ENCODE results near the gene CRYBA4.

DNA sequence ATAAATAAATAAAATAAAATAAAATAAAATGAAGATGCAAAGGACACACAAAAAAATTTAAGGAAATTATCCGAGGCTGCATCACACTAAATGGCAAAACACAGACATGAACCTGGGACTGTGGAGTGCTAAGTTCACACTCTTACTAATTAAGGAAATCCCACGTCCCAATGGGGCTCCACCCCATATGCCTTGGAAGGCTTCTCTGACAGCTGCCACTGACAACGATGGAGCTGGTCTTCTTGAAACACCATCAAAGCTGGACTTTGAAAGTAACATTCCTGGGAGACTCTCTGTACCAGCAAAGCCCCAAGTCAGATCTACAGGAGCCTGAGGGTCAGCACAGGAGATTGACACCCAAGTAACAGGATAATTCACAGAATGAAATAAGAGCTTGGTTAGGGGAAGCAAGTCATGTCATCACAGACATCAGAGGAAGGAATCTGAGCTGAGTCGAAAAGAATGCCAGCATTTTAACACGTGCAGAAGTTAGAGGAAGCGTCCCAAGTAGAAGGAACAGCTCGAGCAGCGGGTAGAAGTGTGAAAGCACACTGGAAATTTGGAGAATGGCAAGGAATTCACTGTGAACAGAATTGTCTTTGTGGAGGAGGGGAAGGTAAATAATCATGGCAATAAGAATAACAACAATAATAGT lies 45.6 kb upstream of the CRYBA4 start:
- TF ChIP-seq GABPA (IDR thresholded peaks at IDR 0.05 in 1 of 2, conservative IDR thresholded peaks at IDR 0.05 in 1 of 2) = no peak
- TF ChIP-seq SP1 (IDR thresholded peaks at IDR 0.05) = no peak
- TF ChIP-seq, protein P1, sequence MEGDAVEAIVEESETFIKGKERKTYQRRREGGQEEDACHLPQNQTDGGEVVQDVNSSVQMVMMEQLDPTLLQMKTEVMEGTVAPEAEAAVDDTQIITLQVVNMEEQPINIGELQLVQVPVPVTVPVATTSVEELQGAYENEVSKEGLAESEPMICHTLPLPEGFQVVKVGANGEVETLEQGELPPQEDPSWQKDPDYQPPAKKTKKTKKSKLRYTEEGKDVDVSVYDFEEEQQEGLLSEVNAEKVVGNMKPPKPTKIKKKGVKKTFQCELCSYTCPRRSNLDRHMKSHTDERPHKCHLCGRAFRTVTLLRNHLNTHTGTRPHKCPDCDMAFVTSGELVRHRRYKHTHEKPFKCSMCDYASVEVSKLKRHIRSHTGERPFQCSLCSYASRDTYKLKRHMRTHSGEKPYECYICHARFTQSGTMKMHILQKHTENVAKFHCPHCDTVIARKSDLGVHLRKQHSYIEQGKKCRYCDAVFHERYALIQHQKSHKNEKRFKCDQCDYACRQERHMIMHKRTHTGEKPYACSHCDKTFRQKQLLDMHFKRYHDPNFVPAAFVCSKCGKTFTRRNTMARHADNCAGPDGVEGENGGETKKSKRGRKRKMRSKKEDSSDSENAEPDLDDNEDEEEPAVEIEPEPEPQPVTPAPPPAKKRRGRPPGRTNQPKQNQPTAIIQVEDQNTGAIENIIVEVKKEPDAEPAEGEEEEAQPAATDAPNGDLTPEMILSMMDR (IDR thresholded peaks at IDR 0.05; ENCODE audit: low read depth, low read length, missing input control) = no peak
- TF ChIP-seq REST (IDR thresholded peaks at IDR 0.05) = no peak
- no peak for TF ChIP-seq EGR1 (IDR thresholded peaks at IDR 0.05; ENCODE audit: low read depth in 2 of 2)
- no peak for TF ChIP-seq ZBTB33 (IDR thresholded peaks at IDR 0.05)
- no peak for TF ChIP-seq RAD21 (IDR thresholded peaks at IDR 0.05)
- no peak for TF ChIP-seq RXRA (IDR thresholded peaks at IDR 0.05)
- TF ChIP-seq, protein P2, sequence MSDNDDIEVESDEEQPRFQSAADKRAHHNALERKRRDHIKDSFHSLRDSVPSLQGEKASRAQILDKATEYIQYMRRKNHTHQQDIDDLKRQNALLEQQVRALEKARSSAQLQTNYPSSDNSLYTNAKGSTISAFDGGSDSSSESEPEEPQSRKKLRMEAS (IDR thresholded peaks at IDR 0.05) = no peak
- TF ChIP-seq YY1 (IDR thresholded peaks at IDR 0.05) = no peak
- no peak for TF ChIP-seq JUND (IDR thresholded peaks at IDR 0.05)
- TF ChIP-seq NR2F2 (IDR thresholded peaks at IDR 0.05) = no peak
- TF ChIP-seq TAF1 (conservative IDR thresholded peaks at IDR 0.05) = no peak
- TF ChIP-seq HNF4A (conservative IDR thresholded peaks at IDR 0.05) = no peak

Data from liver (tissue), 3 donors.